Tibial nerve (tissue), 4 donors: ENCODE measurements around the gene EZH2.

ENCODE experiments used
- CTCF ChIP-seq, 5 experiments: fragments of 200-600 bp in 3 of 5; fragments of 450-650 bp in 2 of 5; sonication (generic) in 3 of 5; IDR thresholded peaks; one replicate each; pipeline ENCODE4 v1.5.1; 2016 to 2019; ENCODE audit warnings: antibody characterized with exemption in 5 of 5, mild to moderate bottlenecking in 3 of 5, moderate library complexity in 2 of 5
- EP300 ChIP-seq, 2 donors: sonication (generic); formaldehyde crosslinking; IDR thresholded peaks; one replicate each; pipeline ENCODE4 v1.6.1; 2017; ENCODE audit warnings: antibody characterized with exemption in 2 of 2, mild to moderate bottlenecking in 1 of 2
- POLR2A ChIP-seq, 2 donors: fragments of 450-650 bp; IDR thresholded peaks; one replicate each; pipeline ENCODE4 v1.6.1; 2017; ENCODE audit warnings: antibody characterized with exemption in 2 of 2, mild to moderate bottlenecking in 2 of 2, moderate library complexity in 2 of 2

- no peak for TF ChIP-seq CTCF (IDR thresholded peaks at IDR 0.05)
- no peak for TF ChIP-seq POLR2A (IDR thresholded peaks at IDR 0.05)
- no peak for TF ChIP-seq EP300 (IDR thresholded peaks at IDR 0.05)
Measured at GRCh38 chr7:148802101-148802493, 82.0 kb downstream of the EZH2 start.
